ENCODE data around the gene PRKCA. TPM values are rescaled to one million over a fixed set of nuclear protein-coding genes. Genes with fewer than 3 reads are reported as not detected.

The PRKCA gene
- total RNA-seq, 1 donor from 2014 or later: 5.6 TPM

DNA sequence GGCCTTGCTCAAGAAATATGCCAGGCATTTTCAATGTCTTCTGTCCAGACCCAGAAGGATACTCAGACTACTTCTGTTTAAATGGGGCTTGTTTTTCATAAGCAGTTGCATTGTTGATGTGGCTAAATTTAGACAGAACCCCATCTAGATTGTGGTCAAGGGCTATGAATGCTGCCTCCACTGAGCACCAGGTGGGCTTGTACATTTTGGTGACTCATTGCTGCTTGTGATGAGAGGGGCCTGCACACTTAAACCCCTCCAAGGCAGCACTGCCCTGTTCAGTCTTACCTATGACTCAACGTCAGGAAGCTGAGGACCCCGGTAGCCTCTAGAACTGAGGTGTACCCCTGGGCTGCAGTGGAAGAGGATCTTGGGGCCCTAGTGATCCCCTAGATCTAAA is 144.0 kb downstream of the PRKCA start:
- no peak for DNase-seq
- intact Hi-C loops (cut with micrococcal nuclease): no loop called here

DNA sequence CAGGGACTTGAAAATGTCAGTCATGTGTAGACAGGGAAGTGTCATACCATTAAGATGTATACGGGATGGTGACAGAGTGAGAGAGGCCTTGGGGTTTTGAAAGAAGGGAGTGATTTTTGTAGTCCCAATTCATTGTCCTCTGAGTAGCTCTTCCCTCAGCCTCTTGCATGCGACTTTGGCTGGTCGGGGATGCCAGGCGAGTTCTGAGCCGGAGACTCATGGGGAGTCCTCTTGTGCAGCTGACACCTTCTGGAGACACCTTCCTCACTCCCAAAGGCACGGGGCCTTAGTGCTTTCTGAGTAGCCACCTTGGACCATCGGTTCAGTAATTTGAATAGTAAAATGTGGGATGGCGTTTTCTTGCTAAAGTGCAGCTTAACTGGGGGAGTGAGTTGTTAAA is 144.7 kb downstream of the PRKCA start:
- TF ChIP-seq, protein P1, sequence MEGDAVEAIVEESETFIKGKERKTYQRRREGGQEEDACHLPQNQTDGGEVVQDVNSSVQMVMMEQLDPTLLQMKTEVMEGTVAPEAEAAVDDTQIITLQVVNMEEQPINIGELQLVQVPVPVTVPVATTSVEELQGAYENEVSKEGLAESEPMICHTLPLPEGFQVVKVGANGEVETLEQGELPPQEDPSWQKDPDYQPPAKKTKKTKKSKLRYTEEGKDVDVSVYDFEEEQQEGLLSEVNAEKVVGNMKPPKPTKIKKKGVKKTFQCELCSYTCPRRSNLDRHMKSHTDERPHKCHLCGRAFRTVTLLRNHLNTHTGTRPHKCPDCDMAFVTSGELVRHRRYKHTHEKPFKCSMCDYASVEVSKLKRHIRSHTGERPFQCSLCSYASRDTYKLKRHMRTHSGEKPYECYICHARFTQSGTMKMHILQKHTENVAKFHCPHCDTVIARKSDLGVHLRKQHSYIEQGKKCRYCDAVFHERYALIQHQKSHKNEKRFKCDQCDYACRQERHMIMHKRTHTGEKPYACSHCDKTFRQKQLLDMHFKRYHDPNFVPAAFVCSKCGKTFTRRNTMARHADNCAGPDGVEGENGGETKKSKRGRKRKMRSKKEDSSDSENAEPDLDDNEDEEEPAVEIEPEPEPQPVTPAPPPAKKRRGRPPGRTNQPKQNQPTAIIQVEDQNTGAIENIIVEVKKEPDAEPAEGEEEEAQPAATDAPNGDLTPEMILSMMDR (IDR thresholded peaks at IDR 0.05; ENCODE audit: borderline replicate concordance): no peak
- H3K27ac ChIP-seq (replicated peaks): no peak overlapping the region
- intact Hi-C loops (cut with micrococcal nuclease): no loop called here

More for the DNA sequence above, 144.0 kb downstream of the PRKCA start:
- H3K4me1 ChIP-seq: no peaks in the 10 kb centered on the region
- H3K4me3 ChIP-seq: no peak overlapping the region
- no peak overlapping the region for H3K27ac ChIP-seq (replicated peaks)
- no peaks in the 10 kb centered on the region for H3K9me3 ChIP-seq (replicated peaks)
- TF ChIP-seq, protein P1 (IDR thresholded peaks at IDR 0.05; ENCODE audit: borderline replicate concordance): no peak
- H3K36me3 ChIP-seq: no peaks in the 10 kb centered on the region
- H3K27me3 ChIP-seq (ENCODE audit: low read depth): no peaks in the 10 kb centered on the region

DNA sequence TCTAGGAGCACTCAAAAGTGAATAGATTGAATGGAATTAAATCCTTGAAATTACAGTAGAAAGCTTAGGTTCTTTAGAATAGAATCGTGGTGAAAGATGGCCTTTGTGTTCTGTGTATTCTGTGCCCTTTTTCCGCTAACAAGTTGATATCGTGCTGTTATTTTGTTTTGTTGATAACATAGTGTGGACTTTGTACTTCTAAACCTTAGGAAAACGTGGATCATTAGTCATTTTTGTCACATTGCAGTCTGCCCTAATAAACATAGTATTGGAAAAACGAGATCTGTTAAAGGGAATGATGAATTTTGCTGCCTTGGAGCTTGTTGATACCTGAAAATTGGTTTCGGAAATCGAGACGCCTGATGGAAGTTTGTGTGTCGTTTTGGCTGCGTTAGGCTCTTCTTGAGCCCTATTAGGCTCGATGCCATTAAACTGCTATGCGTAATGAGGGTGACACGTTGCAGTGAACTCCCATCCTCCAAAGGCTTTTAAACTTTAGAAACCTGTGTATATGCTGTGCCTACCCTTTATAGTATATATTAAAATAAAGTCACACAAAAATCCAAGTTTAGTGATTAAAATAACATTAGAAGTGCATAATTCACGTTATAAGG is 145.7 kb downstream of the PRKCA start:
- intact Hi-C loops (cut with micrococcal nuclease): no loop called here

More for the DNA sequence above, 144.7 kb downstream of the PRKCA start:
- Histone ChIP-seq H3K27me3 (ENCODE audit: low read depth) (no peaks in the 10 kb centered on the region), H3K4me1 (no peaks in the 10 kb centered on the region), H3K36me3 (no peaks in the 10 kb centered on the region), H3K9me3 (replicated peaks) (no peaks in the 10 kb centered on the region), H3K4me3 (no peak overlapping the region)
- DNase-seq: no peak

DNA sequence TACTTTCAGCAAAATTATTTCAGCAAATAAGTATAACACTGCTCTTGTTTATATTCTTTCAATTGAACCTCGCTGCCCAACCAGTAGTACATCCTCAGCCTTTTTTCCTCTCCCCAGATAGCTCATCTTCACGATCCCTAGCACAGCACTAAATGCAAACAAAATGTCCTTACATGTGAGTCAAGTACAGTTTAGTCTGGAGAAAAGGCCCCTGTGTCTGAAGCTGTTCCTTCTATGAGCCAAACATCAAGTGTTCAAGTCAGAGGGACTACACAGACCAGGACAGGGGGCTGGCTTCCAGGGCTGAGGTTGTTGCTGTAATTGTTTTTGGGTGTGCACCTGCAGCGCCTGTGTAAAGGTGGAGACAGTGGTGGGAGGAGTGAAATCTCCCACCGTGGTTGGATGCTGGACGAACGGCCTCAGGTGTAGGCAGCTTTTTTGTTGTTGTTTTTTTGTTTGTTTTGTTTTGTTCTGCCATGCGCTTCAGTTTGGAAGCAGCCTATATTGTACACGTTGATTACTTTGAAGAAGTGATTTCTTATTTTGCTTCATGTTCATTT is 147.1 kb downstream of the PRKCA start:
- H3K27ac ChIP-seq (replicated peaks): no peak overlapping the region
- H3K36me3 ChIP-seq: no peaks in the 10 kb centered on the region
- H3K4me3 ChIP-seq: no peak overlapping the region
- TF ChIP-seq, protein P1 (IDR thresholded peaks at IDR 0.05; ENCODE audit: borderline replicate concordance): no peak
- intact Hi-C loops (cut with micrococcal nuclease): no loop called here
- no peaks in the 10 kb centered on the region for H3K9me3 ChIP-seq (replicated peaks)
- H3K4me1 ChIP-seq: no peaks in the 10 kb centered on the region
- H3K27me3 ChIP-seq (ENCODE audit: low read depth): no peaks in the 10 kb centered on the region
- no peak for DNase-seq

More for the DNA sequence above, 145.7 kb downstream of the PRKCA start:
- Histone ChIP-seq H3K27ac (replicated peaks) (no peak overlapping the region), H3K27me3 (ENCODE audit: low read depth) (no peaks in the 10 kb centered on the region), H3K36me3 (no peaks in the 10 kb centered on the region), H3K4me3 (no peak overlapping the region), H3K9me3 (replicated peaks) (no peaks in the 10 kb centered on the region), H3K4me1 (no peaks in the 10 kb centered on the region)
- TF ChIP-seq, protein P1 (IDR thresholded peaks at IDR 0.05; ENCODE audit: borderline replicate concordance): no peak
- no peak for DNase-seq

DNA sequence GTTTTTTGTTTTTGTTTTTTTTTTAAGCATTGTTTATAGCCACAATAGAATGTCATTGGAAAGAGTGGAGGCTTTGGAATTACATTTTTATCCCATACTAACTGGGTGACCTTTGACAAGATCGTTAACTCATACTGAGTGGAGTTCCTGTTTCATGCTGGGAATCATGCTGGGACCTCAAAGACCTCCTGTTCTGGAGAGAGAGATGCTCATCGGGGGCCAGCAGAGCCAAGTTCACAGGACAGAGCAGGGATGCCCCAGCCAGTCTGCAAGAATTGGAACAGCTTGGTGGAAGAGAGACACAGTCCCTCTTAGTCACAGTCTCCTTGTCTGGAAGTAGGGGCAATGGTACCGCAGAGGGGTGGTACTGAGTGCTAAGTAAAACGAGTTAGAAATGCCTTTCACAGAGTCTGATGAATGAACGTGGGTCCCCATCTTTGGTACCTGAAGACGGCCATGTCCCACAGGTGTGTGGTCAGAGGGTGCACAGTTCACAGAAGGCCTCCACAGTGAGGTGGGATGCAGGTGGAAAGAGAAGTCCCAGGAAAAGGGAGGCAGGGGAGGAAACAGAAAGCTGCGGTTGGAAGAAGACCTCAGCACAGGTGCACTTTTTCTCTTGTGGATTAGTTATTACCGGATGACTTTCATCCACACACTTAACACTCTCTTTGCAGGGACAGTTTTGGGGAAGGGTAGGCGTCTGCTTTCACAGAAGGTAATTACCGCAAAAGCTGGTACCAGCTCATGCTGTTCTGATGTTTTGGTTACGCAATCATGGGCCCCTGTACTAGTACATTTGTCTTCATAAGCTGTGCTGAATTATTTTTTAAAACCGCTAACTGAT is 147.8 kb downstream of the PRKCA start:
- Histone ChIP-seq H3K27me3 (ENCODE audit: low read depth) (no peaks in the 10 kb centered on the region), H3K36me3 (no peaks in the 10 kb centered on the region), H3K27ac (replicated peaks) (no peak overlapping the region), H3K9me3 (replicated peaks) (no peaks in the 10 kb centered on the region), H3K4me3 (no peak overlapping the region), H3K4me1 (no peaks in the 10 kb centered on the region)
- intact Hi-C loops (cut with micrococcal nuclease): no loop called here
- DNase-seq: no peak
- TF ChIP-seq, protein P1 (IDR thresholded peaks at IDR 0.05; ENCODE audit: borderline replicate concordance): no peak
